ENCODE results near the gene SH3GL1.
A peak's percentile ranks its signal among the peaks of the same experiment; 100 is the strongest.

The SH3GL1 gene

DNA sequence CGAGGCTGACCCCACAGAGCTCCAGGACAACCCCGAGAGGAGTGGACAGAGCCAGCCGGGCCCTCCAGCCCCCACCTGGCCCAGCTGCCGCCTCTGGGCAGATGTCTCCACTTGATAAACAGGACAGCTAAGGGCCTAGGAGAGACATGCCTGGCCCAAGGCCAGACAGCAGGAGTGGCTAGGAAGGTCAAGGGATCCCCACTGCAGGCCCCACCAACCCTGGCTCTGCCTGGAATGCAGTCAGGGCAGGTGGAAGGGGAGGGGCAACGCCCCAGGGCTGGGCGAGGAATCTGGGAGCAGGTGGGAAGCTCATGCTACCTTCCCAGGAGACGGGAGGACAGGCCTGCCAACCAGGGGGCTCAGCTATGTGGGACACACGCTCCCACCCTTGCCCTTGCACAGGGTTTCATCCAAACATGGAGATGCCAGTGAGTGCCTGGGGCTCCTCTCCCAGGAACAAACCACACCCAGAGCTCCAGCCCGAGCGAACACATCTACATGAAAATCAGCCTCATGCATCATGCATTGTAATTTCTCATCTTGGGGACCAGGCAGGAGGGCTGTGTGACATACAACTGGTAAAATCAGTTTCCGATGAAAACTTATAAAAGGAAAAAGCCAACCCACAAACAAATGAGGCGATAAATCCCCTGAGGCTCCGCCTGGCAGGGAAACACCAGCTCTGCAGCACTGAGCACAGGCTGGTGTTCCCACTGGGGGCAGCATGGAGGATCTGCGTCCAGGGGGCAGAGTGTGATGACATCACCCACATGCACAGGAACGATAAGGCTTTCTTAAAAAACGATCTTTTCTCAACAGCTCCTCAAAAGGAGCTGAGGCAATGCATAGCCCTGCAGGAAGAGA, 25.0 kb downstream of the SH3GL1 start:
- DNase-seq (ENCODE audit: low spot score) = peak; percentile 80

GRCh38 chr19:4374498-4375163, 25.7 kb downstream of the SH3GL1 start:
- peak; percentile 90 for DNase-seq (ENCODE audit: low spot score)

GRCh38 chr19:4373601-4374497, 26.5 kb downstream of the SH3GL1 start:
- DNase-seq (ENCODE audit: low spot score) = peak; percentile 57

DNA sequence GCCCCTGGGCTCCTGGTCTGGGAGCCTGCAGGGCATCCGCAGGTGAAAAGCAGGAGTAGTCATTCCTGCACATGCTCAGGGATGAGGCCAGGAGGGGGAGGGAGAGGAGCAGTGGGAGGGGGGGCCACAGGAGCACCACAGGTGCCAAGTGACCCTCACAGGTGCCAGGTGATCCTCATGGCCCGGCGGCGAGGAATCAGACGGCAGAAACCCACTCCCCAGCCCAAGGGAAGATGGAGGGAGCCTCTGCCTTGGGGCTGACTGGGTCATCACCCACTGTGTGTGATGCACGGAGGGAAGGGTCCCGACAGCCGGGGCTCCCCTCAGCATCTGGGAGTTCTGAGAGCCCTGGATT, 27.4 kb downstream of the SH3GL1 start:
- DNase-seq (ENCODE audit: low spot score) = no peak

- DNase-seq (ENCODE audit: low spot score) = no peak
These were observed 28.0 kb downstream of the SH3GL1 start for GRCh38 chr19:4372165-4373012.

- no peak for DNase-seq (ENCODE audit: low spot score)
These were observed 28.8 kb downstream of the SH3GL1 start for GRCh38 chr19:4371247-4372164.

- DNase-seq (ENCODE audit: low spot score) = no peak
These were observed 29.8 kb downstream of the SH3GL1 start for GRCh38 chr19:4370418-4371041.

DNA sequence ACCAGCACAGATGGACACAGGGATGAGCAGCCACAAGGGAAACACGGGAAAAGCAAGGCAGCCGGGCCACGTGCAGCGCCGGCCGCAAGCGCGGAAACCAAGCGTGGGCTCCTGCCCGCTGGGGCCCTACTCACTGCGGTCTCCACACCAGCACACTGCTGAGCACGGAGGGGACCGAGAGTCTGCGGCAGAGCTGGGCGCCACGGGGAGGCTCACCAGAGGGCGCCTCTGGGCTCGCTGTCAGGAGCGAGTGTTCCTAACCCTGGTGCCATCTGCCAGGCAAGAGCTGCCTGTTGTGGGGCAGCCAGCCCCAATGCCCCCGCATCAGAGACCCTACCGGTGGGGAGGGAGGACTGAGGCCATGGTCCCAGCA, 30.5 kb downstream of the SH3GL1 start:
- no peak for DNase-seq (ENCODE audit: low spot score)

DNA sequence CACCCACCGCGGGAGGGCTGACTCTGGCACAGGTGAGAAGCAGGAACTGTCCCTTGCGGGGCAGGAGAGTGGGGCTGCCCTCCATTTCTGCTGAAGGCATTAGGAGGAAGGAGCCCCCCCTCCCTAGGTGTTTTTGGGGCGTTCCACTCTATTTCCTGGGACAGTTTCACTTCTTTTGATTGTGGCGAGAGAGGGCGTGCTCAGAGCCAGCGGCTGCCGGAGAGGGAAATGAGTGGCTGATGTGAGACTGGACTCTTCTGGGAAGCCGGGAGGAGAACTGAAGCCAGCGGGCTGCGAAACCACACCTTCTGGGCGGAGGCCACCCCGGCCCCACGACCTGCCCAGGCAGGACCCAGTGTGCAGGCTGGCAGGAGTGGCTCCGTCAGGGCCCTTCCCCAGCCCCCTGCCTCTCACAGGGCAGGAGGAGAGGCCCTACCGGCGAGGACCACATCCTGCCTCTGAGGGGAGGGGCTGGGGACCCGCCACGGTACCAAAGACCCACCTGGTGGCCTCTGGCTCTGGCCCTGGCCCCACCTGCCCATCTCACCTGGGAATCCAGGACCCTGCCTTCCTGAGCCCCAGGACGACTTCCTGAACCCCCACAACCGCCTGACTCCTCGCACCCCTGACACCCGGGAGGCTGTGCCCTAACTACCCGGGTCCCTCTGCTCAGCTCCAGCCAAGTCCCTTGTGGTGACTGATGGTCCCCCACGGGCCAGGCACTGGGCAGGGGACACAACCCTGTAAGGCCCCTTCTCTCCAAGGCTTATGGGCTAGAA, 31.0 kb downstream of the SH3GL1 start:
- DNase-seq (ENCODE audit: low spot score) = no peak

DNA sequence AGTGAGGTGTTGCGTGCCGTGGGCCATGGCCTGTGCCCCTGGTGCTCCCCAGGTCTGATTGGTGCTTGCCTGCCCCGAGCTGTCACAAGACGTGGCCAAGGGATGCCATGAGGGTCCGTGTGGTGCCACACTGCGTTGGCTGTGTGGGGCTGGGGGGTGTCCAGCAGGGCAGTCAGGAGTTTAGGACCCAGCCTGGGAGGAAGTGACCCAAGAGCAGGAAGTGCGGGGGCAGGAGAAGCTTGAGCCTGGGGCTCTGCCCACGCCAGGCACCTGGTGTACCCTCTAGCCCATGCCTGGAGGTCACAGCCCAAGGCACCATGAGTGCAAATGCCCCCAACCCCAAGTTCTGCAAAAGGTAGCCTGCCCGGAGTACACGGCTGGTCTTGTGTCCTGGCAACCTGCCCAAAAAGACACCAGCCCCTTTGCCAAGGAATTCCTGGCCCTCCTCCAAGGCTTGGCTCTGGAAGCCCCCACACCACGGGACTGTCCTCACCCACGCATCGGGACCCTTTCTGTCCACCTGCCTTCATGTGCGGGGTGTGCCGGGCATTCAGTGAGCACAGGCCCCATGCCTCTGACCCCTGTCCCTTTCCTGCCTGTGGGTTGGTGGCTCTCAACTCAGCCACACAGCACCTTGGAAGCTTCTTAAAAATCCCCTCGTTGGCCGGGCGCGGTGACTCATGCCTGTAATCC, 32.1 kb downstream of the SH3GL1 start:
- DNase-seq (ENCODE audit: low spot score) = no peak

GRCh38 chr19:4367781-4368127, 32.6 kb downstream of the SH3GL1 start:
- DNase-seq (ENCODE audit: low spot score) = no peak

GRCh38 chr19:4367336-4367723, 33.0 kb downstream of the SH3GL1 start:
- no peak for DNase-seq (ENCODE audit: low spot score)

GRCh38 chr19:4366666-4367335, 33.5 kb downstream of the SH3GL1 start:
- no peak for DNase-seq (ENCODE audit: low spot score)

DNA sequence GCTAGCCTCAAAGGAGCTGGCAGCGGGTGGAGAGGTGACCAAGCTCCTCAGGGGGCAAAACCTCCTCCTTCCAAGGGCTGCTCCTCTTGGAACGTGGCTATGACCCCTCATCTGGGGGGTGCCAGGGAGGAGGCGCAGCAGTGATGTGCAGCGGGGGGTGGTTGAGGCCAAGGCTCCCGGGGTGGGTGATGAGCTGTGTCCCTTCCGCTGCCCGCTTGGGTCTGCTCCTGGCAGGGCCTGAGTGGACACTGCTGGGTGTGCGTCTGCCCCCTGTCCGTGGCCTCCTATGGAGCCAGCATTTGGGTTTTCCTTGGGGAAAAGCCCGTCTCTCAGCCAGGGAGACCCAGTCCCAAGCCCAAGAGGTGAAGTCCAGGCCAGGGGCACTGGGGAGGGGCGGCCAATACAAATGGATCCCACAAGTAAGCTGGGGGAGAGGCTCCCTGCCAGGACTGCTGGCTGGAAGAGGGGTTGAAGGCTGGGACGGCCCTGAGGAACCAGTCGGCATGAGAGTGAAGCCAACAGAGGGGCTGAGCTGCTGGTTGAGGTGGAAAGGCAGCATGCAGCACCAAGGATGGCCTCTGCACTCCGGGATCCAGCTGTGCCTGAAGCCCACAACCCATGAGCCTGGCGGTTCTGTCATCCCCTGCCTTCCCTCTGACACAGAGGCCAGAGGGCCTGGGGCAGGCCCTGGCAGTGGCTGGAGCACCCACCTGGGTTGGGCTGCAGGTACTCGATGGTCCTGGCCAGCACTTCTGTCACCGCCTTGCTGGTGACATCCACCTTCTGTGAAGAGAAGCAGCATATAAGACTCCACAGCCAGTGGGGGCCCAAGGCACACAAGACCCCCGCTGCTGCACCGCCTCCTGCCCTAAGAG, 34.3 kb downstream of the SH3GL1 start:
- no peak for DNase-seq (ENCODE audit: low spot score)

- no peak for DNase-seq (ENCODE audit: low spot score)
These were observed 35.0 kb downstream of the SH3GL1 start for GRCh38 chr19:4365341-4365740.

GRCh38 chr19:4363571-4364304, 36.6 kb downstream of the SH3GL1 start:
- DNase-seq (ENCODE audit: low spot score) = no peak
